ENCODE measurements around the gene TSPEAR.

The TSPEAR gene

GRCh38 chr21:44739316-44739715 is 27.9 kb upstream of the TSPEAR start:
- DNase-seq: no peak

- DNase-seq: no peak
Measured at GRCh38 chr21:44738621-44739020, 27.2 kb upstream of the TSPEAR start.

DNA sequence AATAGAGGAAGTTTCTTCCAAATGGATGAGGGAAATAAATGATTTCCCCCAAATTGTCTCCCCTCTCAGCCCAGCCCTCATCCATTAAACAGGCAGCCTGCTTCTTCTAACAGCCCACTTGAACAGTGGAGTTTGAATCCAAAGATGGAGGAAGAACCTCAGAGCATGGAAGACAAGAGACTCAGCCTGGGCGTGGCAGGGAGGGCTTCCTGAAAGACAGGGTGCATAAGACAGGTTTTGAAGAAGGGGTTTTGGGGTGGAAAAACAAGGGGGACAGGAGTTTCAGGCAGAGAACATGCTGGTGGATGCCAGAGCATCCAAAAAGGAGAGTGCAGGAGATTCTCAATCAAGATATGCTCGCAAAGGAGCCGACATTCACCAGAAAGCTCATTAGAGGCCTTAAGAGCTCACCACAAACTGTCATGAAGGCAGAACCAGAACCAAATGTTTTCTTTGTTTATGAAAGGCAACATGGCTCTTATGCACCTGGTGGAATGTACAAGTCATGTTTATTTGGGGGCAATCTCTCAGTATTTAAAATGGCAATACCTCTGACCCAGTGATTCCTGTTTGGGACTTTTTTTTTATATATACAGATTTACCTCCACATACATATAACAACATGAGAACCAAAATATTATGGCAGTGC is 26.5 kb upstream of the TSPEAR start:
- no peak for DNase-seq

DNA sequence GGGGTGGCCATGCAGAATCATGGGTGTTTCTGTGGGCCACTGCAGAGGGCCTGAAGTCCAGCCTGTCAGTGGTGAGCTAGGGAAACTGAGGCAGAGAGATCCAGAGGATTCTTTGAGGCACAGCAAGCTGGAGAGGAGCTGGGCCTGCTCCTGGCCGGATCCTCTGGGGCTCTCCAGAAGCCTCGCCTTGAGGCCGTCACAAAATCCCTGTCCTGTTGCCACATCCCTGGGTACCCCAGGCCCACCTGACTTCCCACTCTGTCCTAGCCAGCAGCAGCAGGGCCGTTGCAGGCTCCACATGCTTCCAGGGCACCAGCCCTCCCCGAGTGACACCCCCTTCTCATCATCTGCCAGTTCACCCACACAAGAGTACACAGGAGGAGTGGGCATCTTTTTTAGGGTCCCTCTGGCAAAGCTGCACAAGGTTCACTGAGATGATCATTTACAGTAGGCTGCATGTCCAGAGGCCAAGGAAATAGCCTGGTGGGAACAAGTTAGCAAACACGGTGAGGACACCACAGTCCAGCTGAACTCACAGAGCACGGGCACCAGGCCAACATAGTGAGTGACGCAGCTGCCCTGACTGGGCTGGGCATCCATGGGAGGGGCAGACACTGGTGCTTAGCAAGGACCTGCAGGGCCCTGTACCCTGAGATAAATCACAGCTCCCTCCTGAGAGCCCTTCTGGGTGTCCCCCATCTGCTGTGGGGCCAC is 25.1 kb upstream of the TSPEAR start:
- DNase-seq: no peak

- no peak for DNase-seq
Measured at GRCh38 chr21:44735821-44736220, 24.4 kb upstream of the TSPEAR start.

GRCh38 chr21:44734841-44735240 is 23.5 kb upstream of the TSPEAR start:
- DNase-seq: no peak

- no peak for DNase-seq
Measured at GRCh38 chr21:44734026-44734745, 22.8 kb upstream of the TSPEAR start.

DNA sequence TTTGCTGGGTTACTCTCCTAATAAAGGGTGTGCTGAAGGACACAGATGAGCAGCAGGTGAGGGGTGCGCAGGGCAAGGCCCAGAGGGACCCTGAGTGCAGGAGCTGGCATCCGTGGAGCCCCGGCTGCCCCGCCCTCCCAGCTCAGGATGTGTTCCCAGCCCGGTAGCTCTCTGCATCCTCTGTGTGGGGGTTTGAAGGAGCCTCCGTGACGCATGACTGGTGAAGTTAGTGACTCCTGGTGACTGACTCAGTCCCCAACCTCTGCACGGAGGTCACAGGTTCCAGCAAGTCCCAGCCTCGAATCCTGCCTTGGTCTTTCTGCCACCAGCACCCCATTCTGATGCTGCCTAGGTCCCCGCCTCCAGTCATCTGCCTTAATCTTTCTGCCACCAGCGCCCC is 21.6 kb upstream of the TSPEAR start:
- DNase-seq: no peak

DNA sequence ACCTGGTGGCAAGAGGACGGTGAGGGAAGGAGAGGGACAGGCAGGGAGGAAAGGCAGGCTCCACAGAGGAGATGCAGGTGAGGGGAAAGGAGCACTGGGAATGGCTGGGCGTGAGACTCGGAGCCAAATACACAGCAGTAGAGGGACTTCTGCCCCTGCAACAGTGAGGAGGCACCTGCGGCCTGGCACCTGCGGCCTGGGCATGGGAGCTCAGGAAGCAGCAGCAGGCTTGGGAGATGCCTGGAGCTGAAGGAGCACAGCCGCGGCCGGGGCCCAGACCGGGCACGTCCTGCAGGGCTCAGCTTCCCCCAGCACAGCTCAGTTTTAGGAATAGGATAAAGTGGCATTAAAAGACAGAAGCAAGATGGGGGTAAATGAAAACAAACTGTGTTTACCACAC is 20.9 kb upstream of the TSPEAR start:
- no peak for DNase-seq

DNA sequence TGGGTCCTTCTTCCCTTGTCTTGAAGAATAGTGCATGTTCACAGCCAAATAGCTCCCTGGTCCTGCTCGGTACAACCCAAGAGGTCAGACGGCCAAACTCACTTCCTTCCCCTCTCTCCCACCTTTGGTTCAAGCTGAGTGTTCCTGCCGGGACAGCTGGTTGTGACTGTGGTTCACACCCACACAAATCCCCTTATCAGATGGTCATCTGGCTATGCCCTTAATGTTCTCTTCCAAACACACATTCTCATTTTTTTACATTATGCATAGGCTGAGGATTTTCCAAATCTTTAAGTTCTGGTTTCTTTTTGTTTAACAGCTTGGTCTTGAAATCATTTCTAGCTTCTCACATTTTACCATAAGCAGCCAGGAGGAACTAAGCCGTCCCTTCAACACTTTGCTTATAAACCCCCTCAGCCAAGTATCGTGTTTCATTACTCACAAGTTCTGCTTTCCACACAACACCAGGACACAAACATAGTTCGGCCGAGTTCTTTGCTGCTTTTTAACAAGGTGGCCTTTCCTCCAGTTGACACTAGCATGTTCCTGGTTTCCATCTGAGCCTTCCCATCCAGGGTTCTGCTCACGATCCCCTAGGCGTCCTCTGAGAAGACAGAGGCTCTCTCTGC is 19.7 kb upstream of the TSPEAR start:
- no peak for DNase-seq

GRCh38 chr21:44730028-44730395 is 18.6 kb upstream of the TSPEAR start:
- no peak for DNase-seq

- no peak for DNase-seq
Measured at GRCh38 chr21:44729336-44730027, 18.1 kb upstream of the TSPEAR start.

- no peak for DNase-seq
Measured at GRCh38 chr21:44728716-44729115, 17.3 kb upstream of the TSPEAR start.

GRCh38 chr21:44727757-44728156 is 16.4 kb upstream of the TSPEAR start:
- no peak for DNase-seq

DNA sequence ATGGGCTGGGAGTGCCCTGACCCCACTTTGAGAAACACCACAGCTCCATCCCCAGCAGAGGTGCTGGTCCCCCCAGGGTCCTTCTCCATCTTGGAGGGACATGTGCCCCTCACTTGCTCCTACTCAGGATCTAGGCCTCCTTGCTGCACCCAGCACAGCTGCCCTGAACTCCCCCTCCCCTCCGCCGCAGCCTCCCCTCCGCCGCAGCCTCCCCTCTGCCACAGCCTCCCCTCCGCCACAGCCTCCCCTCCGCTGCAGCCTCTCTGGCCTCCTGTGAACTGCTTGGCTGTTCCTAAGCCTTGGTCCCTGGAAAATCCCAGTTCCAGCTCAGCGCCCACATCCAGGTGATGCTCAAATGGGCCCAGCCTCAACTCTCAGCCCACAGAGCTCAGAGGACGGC is 15.9 kb upstream of the TSPEAR start:
- no peak for DNase-seq

GRCh38 chr21:44726826-44727225 is 15.5 kb upstream of the TSPEAR start:
- DNase-seq: no peak

DNA sequence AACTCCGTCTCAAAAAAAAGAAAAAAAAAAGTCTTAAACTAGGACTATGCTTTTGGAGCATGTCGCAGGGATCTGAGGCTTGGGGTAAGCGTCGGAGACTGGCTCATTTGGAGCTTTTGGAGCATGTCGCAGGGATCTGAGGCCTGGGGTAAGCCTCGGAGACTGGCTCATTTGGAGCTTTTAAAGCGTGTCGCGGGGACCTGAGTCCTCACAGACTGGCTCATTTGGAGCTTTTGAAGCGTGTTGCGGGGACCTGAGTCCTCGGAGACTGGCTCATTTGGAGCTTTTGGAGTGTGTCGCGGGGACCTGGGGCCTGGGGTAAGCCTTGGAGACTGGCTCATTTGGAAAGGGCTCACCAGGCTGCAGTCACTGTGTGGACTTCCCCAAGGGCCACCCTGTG is 13.6 kb upstream of the TSPEAR start:
- DNase-seq: no peak

- no peak for DNase-seq
Measured at GRCh38 chr21:44724196-44724595, 12.8 kb upstream of the TSPEAR start.

- no peak for DNase-seq
Measured at GRCh38 chr21:44723177-44724131, 12.1 kb upstream of the TSPEAR start.

DNA sequence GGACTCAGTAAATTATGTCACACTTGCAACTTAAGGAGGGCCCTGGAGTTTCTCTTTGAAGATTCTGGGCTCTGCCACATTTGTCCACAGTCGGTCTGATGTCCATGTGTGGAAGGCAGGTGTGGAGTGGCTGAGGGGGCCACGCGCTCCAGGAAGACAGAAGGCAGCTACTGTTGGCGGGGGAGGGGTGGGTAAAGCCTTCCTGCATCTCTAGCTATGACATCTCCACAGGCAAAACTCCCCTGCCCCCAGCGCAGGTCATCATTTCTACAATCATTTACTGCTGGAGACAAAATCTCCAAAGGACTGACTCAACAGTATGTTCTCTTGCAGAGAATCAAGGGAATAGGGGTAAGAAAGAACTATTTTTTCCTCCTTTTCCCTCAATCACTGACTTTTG is 11.4 kb upstream of the TSPEAR start:
- no peak for DNase-seq

DNA sequence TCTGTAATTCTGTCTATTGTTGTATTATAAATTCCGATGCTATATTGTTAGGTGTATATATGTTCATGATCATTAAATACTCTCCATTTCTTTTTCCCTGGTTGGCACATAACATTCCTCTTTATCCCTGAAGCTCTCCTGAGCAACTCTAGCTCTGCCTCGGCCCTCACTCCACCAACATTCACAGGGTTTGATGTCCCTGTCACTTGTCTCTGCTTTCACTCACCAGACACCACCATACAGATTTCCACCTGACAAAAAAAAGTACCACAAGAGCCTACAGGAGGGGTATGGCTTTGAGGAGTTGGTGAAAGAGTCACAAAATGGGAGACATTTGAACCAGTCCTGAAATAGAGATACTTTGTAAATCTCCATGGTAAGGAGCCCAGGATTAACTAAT is 8.8 kb upstream of the TSPEAR start:
- no peak for DNase-seq

DNA sequence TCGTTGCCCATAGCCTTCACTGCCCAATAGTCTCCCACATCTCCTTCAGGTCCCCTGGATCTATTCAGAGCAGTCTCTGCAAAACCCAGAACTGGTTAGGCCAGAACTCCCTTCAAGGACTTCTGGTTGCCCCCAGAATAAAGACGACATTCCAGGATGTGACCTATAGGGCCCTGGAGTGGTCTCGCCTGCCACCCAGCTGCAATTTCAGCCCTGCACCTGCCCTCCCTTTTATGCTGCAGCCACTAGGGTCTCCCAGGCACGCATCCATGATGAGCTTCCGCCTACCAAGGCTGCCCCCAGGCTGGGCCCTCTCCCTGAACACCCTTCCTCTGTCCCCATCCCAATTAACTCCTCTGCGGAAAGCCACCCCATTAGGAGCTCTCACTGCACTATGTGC is 7.2 kb upstream of the TSPEAR start:
- no peak for DNase-seq

Data from hematopoietic multipotent progenitor cell treated with erythropoietin and hydrocortisone succinate and interleukin-3 and kit ligand, for 8 days (in vitro differentiated cells).